Uterus (tissue), 4 donors: ENCODE measurements around the gene TM2D3. TPM values are rescaled to one million over a fixed set of nuclear protein-coding genes. Genes with fewer than 3 reads are reported as not detected.

Source experiments
- DNase-seq, 2 donors: peaks; one replicate each; pipeline ENCODE4 v3.0.0-alpha.2; 2019 to 2020
- H3K27ac ChIP-seq, 2 donors: fragments of 200-600 bp; sonication (generic); 1 replicate in 1 of 2; 2 replicates in 1 of 2; pipeline ENCODE4 v1.5.1; 2016 to 2018
- H3K27me3 ChIP-seq, 2 donors: fragments of 200-600 bp; sonication (generic); one replicate each; pipeline ENCODE4 v1.5.1; 2018 to 2019; ENCODE audit warnings: control low read depth in 1 of 2
- H3K36me3 ChIP-seq, 2 donors: fragments of 200-600 bp; sonication (generic); one replicate each; pipeline ENCODE4 v1.5.1; 2019; ENCODE audit warnings: control low read depth in 1 of 2
- H3K4me1 ChIP-seq, 2 donors: fragments of 200-600 bp; sonication (generic); one replicate each; pipeline ENCODE4 v1.5.1; 2018 to 2019; ENCODE audit warnings: control low read depth in 1 of 2
- H3K4me3 ChIP-seq, 2 donors: fragments of 200-600 bp; sonication (generic); 1 replicate in 1 of 2; 2 replicates in 1 of 2; pipeline ENCODE4 v1.5.1; 2018 to 2019; ENCODE audit warnings: mild to moderate bottlenecking in 1 of 2
- H3K9me3 ChIP-seq, 2 donors: fragments of 200-600 bp; sonication (generic); one replicate each; pipeline ENCODE4 v1.5.1; 2019; ENCODE audit warnings: control low read depth in 1 of 2
- CTCF ChIP-seq, 4 experiments: fragments of 200-600 bp in 2 of 4; fragments of 450-650 bp in 2 of 4; sonication (generic) in 2 of 4; IDR thresholded peaks; one replicate each; pipeline ENCODE4 v1.5.1; 2016 to 2019; ENCODE audit warnings: antibody characterized with exemption in 4 of 4, mild to moderate bottlenecking in 2 of 4, moderate library complexity in 1 of 4
- POLR2A ChIP-seq, 2 donors: fragments of 450-650 bp; IDR thresholded peaks; one replicate each; pipeline ENCODE4 v1.6.1; 2016; ENCODE audit warnings: antibody characterized with exemption in 2 of 2, mild to moderate bottlenecking in 1 of 2, moderate library complexity in 1 of 2
- intact Hi-C: fragments of 100-400 bp; cut with DNase I; formaldehyde crosslinking; loops from one replicate; pipeline ENCODE4 v1.15.1; 2023; ENCODE audit warnings: low total_unique reads
- total RNA-seq, 4 donors: library from RNA; depleted of rRNA in 3 of 4; stranded (reverse); fragments of >200 nt in 3 of 4; gene quantifications; one replicate each; pipeline versions ENCODE4 v1.1.0 to v1.2.4, GENCODE V29; 2014 to 2023
- donor health status: DM: yes; HTN: yes; CAD: no.

Gene TM2D3
- total RNA-seq, 4 donors from 2014 or later = 14.7 to 65.0 (median 46.5) TPM

GRCh38 chr15:101607108-101607507, 45.1 kb downstream of the TM2D3 start:
- no peak for TF ChIP-seq CTCF (IDR thresholded peaks at IDR 0.05)
- TF ChIP-seq POLR2A (IDR thresholded peaks at IDR 0.05) = no peak
- H3K27ac ChIP-seq = no peak overlapping the region
- no peaks in the 10 kb centered on the region for H3K27me3 ChIP-seq
- intact Hi-C loops = no loop called here
- H3K4me3 ChIP-seq = no peak overlapping the region
- no peaks in the 10 kb centered on the region for H3K9me3 ChIP-seq
- H3K4me1 ChIP-seq = no peaks in the 10 kb centered on the region
- no peaks in the 10 kb centered on the region for H3K36me3 ChIP-seq
- DNase-seq = no peak

GRCh38 chr15:101604124-101604874, 47.9 kb downstream of the TM2D3 start:
- H3K27me3 ChIP-seq = no peaks in the 10 kb centered on the region
- intact Hi-C loops = no loop called here
- H3K4me1 ChIP-seq = no peaks in the 10 kb centered on the region
- DNase-seq = no peak
- TF ChIP-seq CTCF (IDR thresholded peaks at IDR 0.05) (no peak), POLR2A (IDR thresholded peaks at IDR 0.05) (no peak)
- H3K4me3 ChIP-seq = no peak overlapping the region
- H3K36me3 ChIP-seq = no peaks in the 10 kb centered on the region
- H3K27ac ChIP-seq = no peak overlapping the region
- H3K9me3 ChIP-seq = no peaks in the 10 kb centered on the region

- Histone ChIP-seq H3K36me3 (no peaks in the 10 kb centered on the region), H3K4me1 (no peaks in the 10 kb centered on the region), H3K9me3 (no peaks in the 10 kb centered on the region), H3K27ac (no peak overlapping the region), H3K27me3 (no peaks in the 10 kb centered on the region), H3K4me3 (no peak overlapping the region)
- TF ChIP-seq CTCF (IDR thresholded peaks at IDR 0.05) = no peak
- TF ChIP-seq POLR2A (IDR thresholded peaks at IDR 0.05) = no peak
- intact Hi-C loops = no loop called here
- no peak for DNase-seq
These were observed 49.4 kb downstream of the TM2D3 start for GRCh38 chr15:101602801-101603200.

GRCh38 chr15:101600035-101600434, 52.1 kb downstream of the TM2D3 start:
- no peak for TF ChIP-seq POLR2A (IDR thresholded peaks at IDR 0.05)
- no peak for TF ChIP-seq CTCF (IDR thresholded peaks at IDR 0.05)
- Histone ChIP-seq H3K36me3 (no peaks in the 10 kb centered on the region), H3K27me3 (no peaks in the 10 kb centered on the region), H3K27ac (no peak overlapping the region), H3K4me3 (no peak overlapping the region), H3K4me1 (no peaks in the 10 kb centered on the region), H3K9me3 (no peaks in the 10 kb centered on the region)
- intact Hi-C loops = no loop called here
- DNase-seq = no peak

- no peak overlapping the region for H3K27ac ChIP-seq
- DNase-seq = no peak
- intact Hi-C loops = no loop called here
- no peak overlapping the region for H3K4me3 ChIP-seq
- TF ChIP-seq POLR2A (IDR thresholded peaks at IDR 0.05) (no peak), CTCF (IDR thresholded peaks at IDR 0.05) (no peak)
- H3K9me3 ChIP-seq = no peaks in the 10 kb centered on the region
- no peaks in the 10 kb centered on the region for H3K27me3 ChIP-seq
- no peaks in the 10 kb centered on the region for H3K36me3 ChIP-seq
- H3K4me1 ChIP-seq = no peaks in the 10 kb centered on the region
These were observed 53.1 kb downstream of the TM2D3 start for GRCh38 chr15:101599091-101599490.
